Muscle layer of colon (tissue), 2 donors: ENCODE results near the gene CLP1.
A peak's percentile ranks its signal among the peaks of the same experiment; 100 is the strongest.

Experiments used
- H3K27ac ChIP-seq: one replicate; pipeline ENCODE4 v1.7.0; 2013; ENCODE audit warnings: low read depth, mild to moderate bottlenecking, low read length, moderate library complexity
- H3K27me3 ChIP-seq, 2 donors: one replicate each; pipeline ENCODE4 v1.7.0; 2013; ENCODE audit warnings: low read length in 2 of 2, mild to moderate bottlenecking in 2 of 2; ENCODE audit not compliant: insufficient read depth in 2 of 2, control insufficient read depth in 1 of 2
- H3K36me3 ChIP-seq: one replicate; pipeline ENCODE4 v1.7.0; 2013; ENCODE audit warnings: mild to moderate bottlenecking, low read length; ENCODE audit not compliant: insufficient read depth
- H3K4me1 ChIP-seq: one replicate; pipeline ENCODE4 v1.7.0; 2013; ENCODE audit warnings: mild to moderate bottlenecking, low read length; ENCODE audit not compliant: insufficient read depth
- H3K4me3 ChIP-seq, 2 donors: one replicate each; pipeline ENCODE4 v1.7.0; 2013; ENCODE audit warnings: low read length in 2 of 2, low read depth in 1 of 2, mild to moderate bottlenecking in 1 of 2, moderate library complexity in 1 of 2
- H3K9ac ChIP-seq: one replicate; pipeline ENCODE4 v1.7.0; 2013; ENCODE audit warnings: low read length
- H3K9me3 ChIP-seq: one replicate; pipeline ENCODE4 v1.7.0; 2013; ENCODE audit warnings: mild to moderate bottlenecking, low read length
- donor health status: abdominal sarcoma.
- donor health status: Adenocarcinoma of cecum.

CLP1 gene

DNA sequence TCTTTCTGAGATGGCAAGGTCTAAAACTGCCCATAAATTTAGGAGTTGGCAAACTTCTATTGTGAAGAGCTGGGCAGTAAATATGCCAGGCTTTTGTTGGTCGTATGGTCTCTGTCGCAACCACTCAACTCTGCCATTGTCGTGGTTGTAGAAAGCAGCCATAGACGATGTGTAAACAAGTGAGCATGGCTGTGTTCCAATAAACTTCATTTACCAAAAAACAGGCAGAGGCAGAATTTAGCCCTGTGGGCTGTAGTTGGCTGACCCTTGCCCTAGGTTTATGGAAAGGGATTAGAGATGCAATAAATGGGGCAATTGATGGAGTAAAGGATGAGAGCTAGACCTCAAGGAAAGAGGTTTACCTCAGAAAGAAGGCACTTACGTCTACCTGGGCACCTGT lies 25.4 kb upstream of the CLP1 start:
- H3K27ac ChIP-seq: no peak overlapping the region
- no peak overlapping the region for H3K9ac ChIP-seq
- no peaks in the 10 kb centered on the region for H3K9me3 ChIP-seq
- H3K4me1 ChIP-seq: no peaks in the 10 kb centered on the region
- H3K4me3 ChIP-seq: no peak overlapping the region
- H3K36me3 ChIP-seq: no peaks in the 10 kb centered on the region
- no peaks in the 10 kb centered on the region for H3K27me3 ChIP-seq

GRCh38 chr11:57633394-57634070 lies 24.0 kb upstream of the CLP1 start:
- Histone ChIP-seq H3K4me3 (no peak overlapping the region), H3K27ac (no peak overlapping the region), H3K36me3 (no peaks in the 10 kb centered on the region), H3K27me3 (no peaks in the 10 kb centered on the region), H3K4me1 (peaks cover 6% of the 10 kb centered on the region), H3K9ac (no peak overlapping the region), H3K9me3 (no peaks in the 10 kb centered on the region)

DNA sequence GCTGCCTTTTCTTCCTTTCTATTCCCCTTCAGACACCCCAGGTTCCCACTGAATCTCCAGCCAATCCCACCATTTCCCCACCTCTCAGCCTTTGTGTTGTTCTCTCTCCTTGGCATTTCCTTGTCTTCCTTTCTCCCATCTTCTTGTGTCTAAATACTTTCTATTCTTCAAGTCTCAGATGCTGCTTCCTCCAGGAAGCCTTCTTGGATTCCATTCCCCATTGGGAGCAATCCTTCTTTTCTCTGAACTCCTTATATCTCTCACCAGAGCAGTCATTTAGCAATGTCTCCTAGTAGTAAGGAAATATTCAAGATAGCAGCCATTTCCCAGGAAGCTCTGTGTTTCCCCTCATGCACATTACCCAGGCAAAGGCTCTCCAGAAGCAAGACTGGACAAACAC lies 23.3 kb upstream of the CLP1 start:
- H3K36me3 ChIP-seq: no peaks in the 10 kb centered on the region
- H3K9me3 ChIP-seq: no peaks in the 10 kb centered on the region
- no peak overlapping the region for H3K27ac ChIP-seq
- no peak overlapping the region for H3K4me3 ChIP-seq
- H3K4me1 ChIP-seq: peaks cover 10% of the 10 kb centered on the region
- no peaks in the 10 kb centered on the region for H3K27me3 ChIP-seq
- H3K9ac ChIP-seq: no peak overlapping the region

DNA sequence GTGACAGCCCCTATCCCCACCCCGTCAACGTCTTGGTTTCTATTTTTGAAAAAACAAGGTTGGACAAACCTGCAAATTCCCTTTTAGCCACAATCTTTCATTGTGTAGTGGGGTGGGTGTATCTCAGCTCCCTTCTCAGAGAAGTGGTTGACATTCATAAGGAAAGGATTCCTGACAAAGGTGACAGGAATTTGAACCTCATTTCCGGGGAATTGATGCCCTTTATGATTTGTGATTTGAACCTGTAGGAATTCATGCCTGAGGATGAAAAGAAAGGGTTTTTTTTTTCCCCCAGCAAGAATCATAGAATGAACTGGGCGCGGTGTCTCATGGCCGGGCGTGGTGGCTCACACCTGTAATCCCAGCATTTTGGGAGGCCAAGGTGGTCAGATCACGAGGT lies 22.3 kb upstream of the CLP1 start:
- no peaks in the 10 kb centered on the region for H3K9me3 ChIP-seq
- no peak overlapping the region for H3K4me3 ChIP-seq
- peaks cover 19% of the 10 kb centered on the region for H3K4me1 ChIP-seq
- no peak overlapping the region for H3K9ac ChIP-seq
- no peaks in the 10 kb centered on the region for H3K27me3 ChIP-seq
- H3K27ac ChIP-seq: no peak overlapping the region
- no peaks in the 10 kb centered on the region for H3K36me3 ChIP-seq

DNA sequence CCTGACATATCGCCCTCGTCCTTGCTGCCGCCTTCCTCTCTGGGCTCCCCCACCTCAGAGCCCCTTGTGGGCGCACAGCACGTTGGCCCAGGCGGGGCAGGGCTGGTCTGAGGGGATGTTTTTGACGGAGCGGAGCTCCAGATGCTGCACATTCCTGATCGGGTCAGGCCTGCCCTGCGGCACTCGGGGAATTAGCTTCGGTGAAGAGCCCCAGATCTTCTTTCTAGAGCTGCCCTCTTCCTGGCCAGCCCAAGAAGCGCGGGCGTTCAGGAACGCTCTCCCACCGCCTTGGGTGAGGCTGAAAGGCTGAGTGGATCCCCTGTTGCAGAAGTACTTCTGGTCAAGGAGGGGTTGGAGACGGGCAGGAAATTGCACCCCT lies 19.9 kb upstream of the CLP1 start:
- no peaks in the 10 kb centered on the region for H3K9me3 ChIP-seq
- H3K27ac ChIP-seq: peak overlapping the region; percentile 86
- H3K9ac ChIP-seq: no peak overlapping the region
- H3K4me3 ChIP-seq: peak overlapping the region; percentile 84 to 90
- no peaks in the 10 kb centered on the region for H3K27me3 ChIP-seq
- no peaks in the 10 kb centered on the region for H3K36me3 ChIP-seq
- peaks cover 33% of the 10 kb centered on the region for H3K4me1 ChIP-seq

DNA sequence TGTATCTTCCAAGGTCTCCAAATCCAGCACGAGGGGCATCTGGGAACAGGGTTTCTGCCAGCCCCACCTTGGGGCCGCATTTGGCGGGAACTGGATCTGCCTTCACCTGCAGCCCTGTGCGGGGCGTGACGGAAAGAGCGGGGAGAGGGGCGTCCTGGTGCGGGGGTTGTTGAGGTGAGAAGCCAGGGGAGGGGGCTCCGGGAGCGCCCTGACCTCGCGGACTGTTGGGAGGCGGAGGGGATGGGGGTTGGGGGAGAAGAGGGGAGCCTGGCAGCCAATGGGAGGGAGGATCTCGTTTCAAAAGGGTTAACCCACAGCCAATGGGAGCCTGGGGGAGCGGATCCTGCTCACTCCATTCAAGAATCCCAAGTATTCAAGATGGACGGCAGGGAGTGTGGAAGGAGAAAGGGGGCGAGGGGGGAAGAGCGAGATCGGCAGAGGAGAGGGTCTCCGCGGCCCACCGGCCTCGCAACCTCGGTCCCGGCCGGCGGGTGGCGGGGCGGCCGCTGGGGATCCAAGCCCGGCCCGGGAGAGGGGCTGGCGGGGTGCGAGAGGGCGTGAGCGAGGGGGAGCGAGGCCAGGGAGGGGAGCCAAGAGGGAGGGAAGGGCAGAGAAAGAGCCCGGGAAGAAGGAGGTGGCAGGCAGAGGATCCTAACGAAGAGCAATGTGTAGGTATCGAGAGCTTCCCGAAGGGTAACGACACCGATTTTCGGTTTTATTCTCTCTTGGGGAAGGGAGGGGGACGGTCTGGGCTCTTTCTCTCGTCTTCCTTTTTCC lies 19.4 kb upstream of the CLP1 start:
- peak overlapping the region; percentile 84 to 90 for H3K4me3 ChIP-seq
- no peaks in the 10 kb centered on the region for H3K36me3 ChIP-seq
- no peaks in the 10 kb centered on the region for H3K9me3 ChIP-seq
- H3K27me3 ChIP-seq: no peaks in the 10 kb centered on the region
- peak overlapping the region; percentile 86 for H3K27ac ChIP-seq
- H3K9ac ChIP-seq: peak overlapping the region; percentile 67
- peaks cover 33% of the 10 kb centered on the region for H3K4me1 ChIP-seq

- no peaks in the 10 kb centered on the region for H3K27me3 ChIP-seq
- peaks cover 33% of the 10 kb centered on the region for H3K4me1 ChIP-seq
- no peaks in the 10 kb centered on the region for H3K9me3 ChIP-seq
- H3K9ac ChIP-seq: peak overlapping the region; percentile 67
- peak overlapping the region; percentile 84 to 90 for H3K4me3 ChIP-seq
- H3K27ac ChIP-seq: peak overlapping the region; percentile 86
- H3K36me3 ChIP-seq: no peaks in the 10 kb centered on the region
Observed at GRCh38 chr11:57638811-57639320, 18.7 kb upstream of the CLP1 start.

DNA sequence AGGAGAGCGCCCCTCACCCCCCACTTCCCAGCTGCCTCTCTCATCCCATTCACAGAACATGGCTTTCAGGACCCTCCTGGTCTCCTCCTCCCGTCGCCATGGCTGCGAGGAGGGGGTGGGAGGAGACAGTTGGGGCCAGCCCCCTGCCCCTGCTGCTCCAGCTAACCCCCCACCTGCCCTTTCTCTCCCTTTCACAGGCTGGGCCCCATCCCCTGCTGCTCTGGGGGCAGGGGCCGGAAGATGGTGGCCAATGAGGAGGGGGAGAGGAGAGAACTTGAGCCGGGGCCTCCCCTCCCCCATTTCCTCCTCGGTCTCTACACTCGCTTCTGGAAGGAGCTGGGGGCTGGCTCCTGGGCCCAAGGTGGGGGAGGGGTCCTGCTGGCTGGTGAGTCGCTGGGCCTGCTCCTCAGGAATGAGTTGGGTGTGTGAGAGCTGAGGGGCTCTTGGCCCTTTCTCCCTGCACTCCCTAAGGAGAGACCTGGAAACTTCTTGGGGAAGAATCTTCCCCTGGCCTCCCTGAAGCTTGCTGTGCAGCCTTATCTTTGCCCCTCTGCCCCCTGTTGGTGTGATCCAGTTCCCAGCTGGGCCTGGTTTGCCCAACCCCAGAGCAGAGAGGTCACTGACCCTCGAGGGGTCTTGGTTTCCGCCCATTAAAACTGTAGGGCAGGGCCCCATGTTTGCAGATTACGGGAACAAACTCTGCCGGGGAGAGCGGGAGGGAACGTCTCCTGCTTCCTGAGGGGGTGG lies 18.1 kb upstream of the CLP1 start:
- peak overlapping the region; percentile 84 to 90 for H3K4me3 ChIP-seq
- H3K9me3 ChIP-seq: no peaks in the 10 kb centered on the region
- peak overlapping the region; percentile 86 for H3K27ac ChIP-seq
- H3K9ac ChIP-seq: no peak overlapping the region
- H3K36me3 ChIP-seq: no peaks in the 10 kb centered on the region
- H3K27me3 ChIP-seq: no peaks in the 10 kb centered on the region
- H3K4me1 ChIP-seq: peaks cover 34% of the 10 kb centered on the region

GRCh38 chr11:57640068-57640800 lies 17.3 kb upstream of the CLP1 start:
- Histone ChIP-seq H3K4me1 (peaks cover 42% of the 10 kb centered on the region), H3K36me3 (no peaks in the 10 kb centered on the region), H3K9me3 (no peaks in the 10 kb centered on the region), H3K4me3 (peak overlapping the region in 1 of 2 donors; percentile 84), H3K27ac (no peak overlapping the region), H3K9ac (no peak overlapping the region), H3K27me3 (no peaks in the 10 kb centered on the region)

GRCh38 chr11:57641011-57641807 lies 16.4 kb upstream of the CLP1 start:
- Histone ChIP-seq H3K4me1 (peaks cover 51% of the 10 kb centered on the region), H3K27ac (no peak overlapping the region), H3K9ac (no peak overlapping the region)

More at GRCh38 chr11:57641011-57641807, 16.4 kb upstream of the CLP1 start:
- Histone ChIP-seq H3K9me3 (no peaks in the 10 kb centered on the region), H3K36me3 (no peaks in the 10 kb centered on the region), H3K4me3 (no peak overlapping the region), H3K27me3 (peaks cover 2 to 8% of the 10 kb centered on the region in 2 donors)
